HG03354 (cell line): ENCODE measurements around the gene RTRAF.

Experiments used
- ATAC-seq: cut with Tn5 transposase; IDR thresholded peaks from one replicate; pipeline ENCODE4 v1.9.1; 2021; ENCODE audit warnings: mild to moderate bottlenecking; ENCODE audit not compliant: unreplicated experiment, poor library complexity, severe bottlenecking

Gene RTRAF

GRCh38 chr14:52018252-52018651 lies 28.9 kb downstream of the RTRAF start:
- no peak for ATAC-seq

- ATAC-seq = no peak
Measured at GRCh38 chr14:52018970-52019369, 29.6 kb downstream of the RTRAF start.

GRCh38 chr14:52020161-52020714 lies 30.9 kb downstream of the RTRAF start:
- no peak for ATAC-seq

- no peak for ATAC-seq
Measured at GRCh38 chr14:52020866-52021717, 31.7 kb downstream of the RTRAF start.

GRCh38 chr14:52021957-52022600 lies 32.7 kb downstream of the RTRAF start:
- peak; percentile 81 for ATAC-seq

GRCh38 chr14:52023518-52023917 lies 34.2 kb downstream of the RTRAF start:
- no peak for ATAC-seq

GRCh38 chr14:52025310-52025709 lies 36.0 kb downstream of the RTRAF start:
- no peak for ATAC-seq

- no peak for ATAC-seq
Measured at GRCh38 chr14:52026017-52026660, 36.8 kb downstream of the RTRAF start.

GRCh38 chr14:52026901-52027300 lies 37.6 kb downstream of the RTRAF start:
- ATAC-seq = no peak

GRCh38 chr14:52029881-52030280 lies 40.5 kb downstream of the RTRAF start:
- ATAC-seq = no peak

- no peak for ATAC-seq
Measured at GRCh38 chr14:52031781-52032180, 42.4 kb downstream of the RTRAF start.

GRCh38 chr14:52032204-52032801 lies 43.0 kb downstream of the RTRAF start:
- no peak for ATAC-seq

- ATAC-seq = no peak
Measured at GRCh38 chr14:52033101-52033642, 43.8 kb downstream of the RTRAF start.

GRCh38 chr14:52039124-52039815 lies 49.9 kb downstream of the RTRAF start:
- ATAC-seq = no peak

GRCh38 chr14:52040598-52040997 lies 51.3 kb downstream of the RTRAF start:
- ATAC-seq = no peak

GRCh38 chr14:52042371-52043289 lies 53.3 kb downstream of the RTRAF start:
- no peak for ATAC-seq

GRCh38 chr14:52043690-52044089 lies 54.3 kb downstream of the RTRAF start:
- ATAC-seq = no peak

GRCh38 chr14:52044791-52045522 lies 55.6 kb downstream of the RTRAF start:
- ATAC-seq = no peak
